GM23338 (cell line): ENCODE measurements around the gene FZD4. TPM values are rescaled to one million over a fixed set of nuclear protein-coding genes. Genes with fewer than 3 reads are reported as not detected.

Experiments
- ATAC-seq: fragments of 200-7000 bp; cut with Tn5 transposase; 3 replicates; pipeline ENCODE4 v1.9.1; 2020
- DNase-seq: peaks from one replicate; pipeline ENCODE4 v3.0.0-alpha.2; 2015; ENCODE audit warnings: low spot score
- H2AFZ ChIP-seq: fragments of 200-600 bp; sonication (generic); 2 replicates; pipeline ENCODE4 v1.8.0; 2016; ENCODE audit warnings: antibody characterized with exemption, mild to moderate bottlenecking, moderate library complexity
- H3F3A ChIP-seq: fragments of 200-600 bp; sonication (generic); replicated peaks from 2 replicates; pipeline ENCODE4 v1.8.0; 2017; ENCODE audit warnings: antibody characterized with exemption, mixed run types, low read depth
- H3K27ac ChIP-seq: fragments of 200-600 bp; sonication (generic); 2 replicates; pipeline ENCODE4 v1.6.1; 2016; ENCODE audit warnings: low read depth
- H3K27me3 ChIP-seq: fragments of 200-600 bp; sonication (generic); 2 replicates; pipeline ENCODE4 v1.8.0; 2016; ENCODE audit warnings: mild to moderate bottlenecking, mixed run types, moderate library complexity; ENCODE audit not compliant: insufficient read depth
- H3K36me3 ChIP-seq: fragments of 200-600 bp; sonication (generic); 2 replicates; pipeline ENCODE4 v1.8.0; 2016; ENCODE audit warnings: mild to moderate bottlenecking; ENCODE audit not compliant: insufficient read depth
- H3K4me1 ChIP-seq: fragments of 200-600 bp; sonication (generic); 2 replicates; pipeline ENCODE4 v1.8.0; 2016; ENCODE audit warnings: mild to moderate bottlenecking, moderate library complexity; ENCODE audit not compliant: insufficient read depth
- H3K4me2 ChIP-seq: fragments of 200-600 bp; sonication (generic); 2 replicates; pipeline ENCODE4 v1.7.1; 2017; ENCODE audit warnings: mixed run types
- H3K4me3 ChIP-seq: fragments of 200-600 bp; sonication (generic); 2 replicates; pipeline ENCODE4 v1.6.1; 2016; ENCODE audit warnings: mixed run types
- H3K79me2 ChIP-seq: fragments of 200-600 bp; sonication (generic); replicated peaks from 2 replicates; pipeline ENCODE4 v1.8.0; 2017; ENCODE audit warnings: mild to moderate bottlenecking; ENCODE audit not compliant: insufficient read depth
- H3K9me2 ChIP-seq: fragments of 200-600 bp; sonication (generic); 2 replicates; pipeline ENCODE4 v1.8.0; 2017; ENCODE audit not compliant: insufficient read depth
- H4K20me1 ChIP-seq: fragments of 200-600 bp; sonication (generic); replicated peaks from 2 replicates; pipeline ENCODE4 v1.8.0; 2017; ENCODE audit warnings: mild to moderate bottlenecking; ENCODE audit not compliant: insufficient read depth
- H3K27ac Mint-ChIP-seq: 2 replicates; pipeline ENCODE4 v1.8.0; 2020; ENCODE audit warnings: inconsistent platforms, mild to moderate bottlenecking, moderate library complexity, mixed read lengths
- H3K27me3 Mint-ChIP-seq: 3 replicates; pipeline ENCODE4 v1.8.0; 2022; ENCODE audit warnings: low read depth, mild to moderate bottlenecking, moderate library complexity, mixed read lengths, inconsistent platforms; ENCODE audit not compliant: insufficient read depth, poor library complexity
- H3K36me3 Mint-ChIP-seq: 3 replicates; pipeline ENCODE4 v1.8.0; 2021; ENCODE audit warnings: low read depth, mild to moderate bottlenecking, inconsistent platforms, moderate library complexity, mixed read lengths
- H3K4me1 Mint-ChIP-seq: 3 replicates; pipeline ENCODE4 v1.8.0; 2020; ENCODE audit warnings: mild to moderate bottlenecking, inconsistent platforms, mixed read lengths
- H3K4me3 Mint-ChIP-seq: 3 replicates; pipeline ENCODE4 v1.8.0; 2021; ENCODE audit warnings: moderate library complexity, mild to moderate bottlenecking, inconsistent platforms, mixed read lengths
- H3K9me3 Mint-ChIP-seq: 3 replicates; pipeline ENCODE4 v1.8.0; 2020; ENCODE audit warnings: moderate library complexity, mild to moderate bottlenecking, inconsistent platforms, mixed read lengths
- CREB1 ChIP-seq: fragments of 250-450 bp; sonication (Bioruptor Pico); IDR thresholded peaks from 2 replicates; pipeline ENCODE4 v1.5.0; 2020; ENCODE audit warnings: low read depth, mild to moderate bottlenecking, moderate library complexity
- CTCF ChIP-seq, 2 experiments: fragments of 200-600 bp in 1 of 2; sonication (generic) in 1 of 2; conservative IDR thresholded peaks; 2 replicates each; pipeline versions ENCODE4 v1.5.1 to v1.6.1; 2016 to 2017; ENCODE audit warnings: antibody characterized with exemption in 2 of 2, low read depth in 2 of 2, mild to moderate bottlenecking in 2 of 2, moderate library complexity in 1 of 2
- JUNB ChIP-seq: IDR thresholded peaks from one replicate; pipeline ENCODE4 v1.6.1; 2016; ENCODE audit warnings: antibody characterized with exemption; ENCODE audit not compliant: unreplicated experiment
- POLR2AphosphoS5 ChIP-seq: IDR thresholded peaks from 2 replicates; pipeline ENCODE4 v1.6.1; 2016; ENCODE audit warnings: antibody characterized with exemption, low read depth
- ZNF331 ChIP-seq: fragments of 250-450 bp; sonication (Bioruptor Pico); IDR thresholded peaks from 2 replicates; pipeline ENCODE4 v1.5.0; 2020; ENCODE audit warnings: low read depth, mild to moderate bottlenecking, moderate library complexity
- polyA plus RNA-seq: library from polyadenylated mRNA; unstranded; fragments of >200 nt; fragmentation: Nextera tagmentation; extraction: Ambion mirVana; gene quantifications from 2 replicates; pipeline ENCODE4 v1.2.1, GENCODE V29; 2016
- total RNA-seq: library from RNA; depleted of rRNA; stranded (reverse); fragments of >200 nt; shearing (Covaris generic); gene quantifications from 2 replicates; pipeline ENCODE4 v1.2.3, GENCODE V29; 2014
- TF ChIP-seq, protein P1 (sequence below): IDR thresholded peaks from one replicate; pipeline ENCODE4 v1.6.1; 2018; ENCODE audit warnings: antibody characterized with exemption; ENCODE audit not compliant: unreplicated experiment
- TF ChIP-seq, protein P2 (sequence below): fragments of 250-450 bp; sonication (Bioruptor Pico); IDR thresholded peaks from 2 replicates; pipeline ENCODE4 v1.5.0; 2020; ENCODE audit warnings: mild to moderate bottlenecking, moderate library complexity

FZD4 gene
- total and polyA plus RNA-seq, 2 experiments from 2014 or later: 1.4 to 8.9 TPM

DNA sequence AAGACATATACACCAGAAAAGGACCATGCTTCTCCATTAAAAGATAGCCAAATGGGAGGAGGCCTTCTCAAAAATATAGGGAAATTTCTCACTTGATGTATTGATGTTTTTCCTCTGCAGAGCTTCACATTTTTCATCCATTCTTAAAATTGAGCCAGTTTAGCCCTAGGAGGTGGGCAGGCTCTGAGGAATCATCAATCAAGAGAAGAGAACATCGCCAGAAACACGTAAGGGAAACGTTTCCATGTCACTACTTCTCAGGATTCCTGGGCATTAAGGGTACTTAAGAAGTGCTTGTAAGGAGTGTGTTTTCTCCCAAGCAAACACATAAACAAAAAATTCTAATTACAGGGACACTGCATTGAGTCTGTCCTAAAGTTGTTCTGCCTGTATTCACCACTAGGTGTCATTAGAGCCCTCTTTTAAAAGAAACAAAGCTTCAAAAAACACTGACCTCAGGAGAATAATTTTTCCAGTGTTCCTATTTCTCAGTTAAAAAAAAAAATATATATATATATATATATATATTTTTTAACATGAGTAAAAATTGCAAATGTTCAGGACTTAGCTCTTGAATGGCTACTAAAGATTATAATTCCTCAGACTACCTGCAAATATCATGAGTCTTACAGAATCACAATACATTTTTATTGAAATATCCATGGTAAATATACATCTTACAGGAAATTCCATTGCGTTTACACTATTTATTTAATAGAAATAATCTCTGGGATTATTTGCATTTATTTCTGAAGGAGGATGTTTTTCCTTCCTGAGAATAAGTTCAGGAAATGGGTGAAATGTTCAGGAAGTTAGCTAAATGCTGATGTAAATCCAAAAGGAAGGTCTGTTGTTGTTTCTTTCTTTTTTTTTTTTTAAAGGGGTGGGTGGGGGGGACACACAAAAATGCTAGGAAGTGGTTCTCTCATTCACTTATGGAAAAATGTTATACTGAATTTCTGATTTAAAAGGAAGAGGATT lies 16.0 kb downstream of the FZD4 start:
- Mint-ChIP-seq H3K27ac (no peak overlapping the region), H3K36me3 (no peaks in the 10 kb centered on the region), H3K4me3 (no peak overlapping the region), H3K27me3 (peaks cover 1% of the 10 kb centered on the region), H3K9me3 (no peaks in the 10 kb centered on the region; the same call in 2 of the 3 replicates), H3K4me1 (peaks cover 35% of the 10 kb centered on the region)
- Histone ChIP-seq H3K9me2 (no peaks in the 10 kb centered on the region), H4K20me1 (no peaks in the 10 kb centered on the region), H3F3A (no peaks in the 10 kb centered on the region), H3K27me3 (no peaks in the 10 kb centered on the region), H3K4me1 (peaks cover 27% of the 10 kb centered on the region), H3K36me3 (no peaks in the 10 kb centered on the region), H3K4me3 (no peak overlapping the region), H3K4me2 (no peak overlapping the region), H3K27ac (peak overlapping the region; percentile 63; the same call in 1 of the 2 replicates), H2AFZ (0 out of 2 replicates have a peak overlapping the region, but pooled peaks have one; percentile 70), H3K79me2 (no peaks in the 10 kb centered on the region)
- DNase-seq: peak; percentile 81
- no peak for TF ChIP-seq POLR2AphosphoS5
- TF ChIP-seq CREB1 (CRISPR knock-in tag): no peak
- TF ChIP-seq, protein P1, sequence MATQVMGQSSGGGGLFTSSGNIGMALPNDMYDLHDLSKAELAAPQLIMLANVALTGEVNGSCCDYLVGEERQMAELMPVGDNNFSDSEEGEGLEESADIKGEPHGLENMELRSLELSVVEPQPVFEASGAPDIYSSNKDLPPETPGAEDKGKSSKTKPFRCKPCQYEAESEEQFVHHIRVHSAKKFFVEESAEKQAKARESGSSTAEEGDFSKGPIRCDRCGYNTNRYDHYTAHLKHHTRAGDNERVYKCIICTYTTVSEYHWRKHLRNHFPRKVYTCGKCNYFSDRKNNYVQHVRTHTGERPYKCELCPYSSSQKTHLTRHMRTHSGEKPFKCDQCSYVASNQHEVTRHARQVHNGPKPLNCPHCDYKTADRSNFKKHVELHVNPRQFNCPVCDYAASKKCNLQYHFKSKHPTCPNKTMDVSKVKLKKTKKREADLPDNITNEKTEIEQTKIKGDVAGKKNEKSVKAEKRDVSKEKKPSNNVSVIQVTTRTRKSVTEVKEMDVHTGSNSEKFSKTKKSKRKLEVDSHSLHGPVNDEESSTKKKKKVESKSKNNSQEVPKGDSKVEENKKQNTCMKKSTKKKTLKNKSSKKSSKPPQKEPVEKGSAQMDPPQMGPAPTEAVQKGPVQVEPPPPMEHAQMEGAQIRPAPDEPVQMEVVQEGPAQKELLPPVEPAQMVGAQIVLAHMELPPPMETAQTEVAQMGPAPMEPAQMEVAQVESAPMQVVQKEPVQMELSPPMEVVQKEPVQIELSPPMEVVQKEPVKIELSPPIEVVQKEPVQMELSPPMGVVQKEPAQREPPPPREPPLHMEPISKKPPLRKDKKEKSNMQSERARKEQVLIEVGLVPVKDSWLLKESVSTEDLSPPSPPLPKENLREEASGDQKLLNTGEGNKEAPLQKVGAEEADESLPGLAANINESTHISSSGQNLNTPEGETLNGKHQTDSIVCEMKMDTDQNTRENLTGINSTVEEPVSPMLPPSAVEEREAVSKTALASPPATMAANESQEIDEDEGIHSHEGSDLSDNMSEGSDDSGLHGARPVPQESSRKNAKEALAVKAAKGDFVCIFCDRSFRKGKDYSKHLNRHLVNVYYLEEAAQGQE: no peak
- TF ChIP-seq JUNB: no peak
- TF ChIP-seq ZNF331 (CRISPR knock-in tag): no peak
- peak; percentile 65 to 69 for TF ChIP-seq CTCF (conservative IDR thresholded peaks at IDR 0.05; ENCODE audit: low read depth in 2 of 2)
- ATAC-seq: peak; percentile 20; the same call in 2 of the 3 replicates

GRCh38 chr11:86938203-86938899 lies 16.8 kb downstream of the FZD4 start:
- Histone ChIP-seq H3K79me2 (no peaks in the 10 kb centered on the region), H4K20me1 (no peaks in the 10 kb centered on the region), H3K27ac (no peak overlapping the region), H3K4me1 (peaks cover 35% of the 10 kb centered on the region), H3K9me2 (no peaks in the 10 kb centered on the region), H3K4me2 (no peak overlapping the region), H3K27me3 (no peaks in the 10 kb centered on the region), H3F3A (no peaks in the 10 kb centered on the region), H2AFZ (no peak overlapping the region), H3K4me3 (no peak overlapping the region), H3K36me3 (no peaks in the 10 kb centered on the region)
- DNase-seq: no peak
- Mint-ChIP-seq H3K27ac (no peak overlapping the region), H3K27me3 (peaks cover 3% of the 10 kb centered on the region), H3K9me3 (no peaks in the 10 kb centered on the region; the same call in 2 of the 3 replicates), H3K4me3 (no peak overlapping the region), H3K36me3 (no peaks in the 10 kb centered on the region), H3K4me1 (peaks cover 40% of the 10 kb centered on the region)
- no peak for ATAC-seq
- TF ChIP-seq, protein P2, sequence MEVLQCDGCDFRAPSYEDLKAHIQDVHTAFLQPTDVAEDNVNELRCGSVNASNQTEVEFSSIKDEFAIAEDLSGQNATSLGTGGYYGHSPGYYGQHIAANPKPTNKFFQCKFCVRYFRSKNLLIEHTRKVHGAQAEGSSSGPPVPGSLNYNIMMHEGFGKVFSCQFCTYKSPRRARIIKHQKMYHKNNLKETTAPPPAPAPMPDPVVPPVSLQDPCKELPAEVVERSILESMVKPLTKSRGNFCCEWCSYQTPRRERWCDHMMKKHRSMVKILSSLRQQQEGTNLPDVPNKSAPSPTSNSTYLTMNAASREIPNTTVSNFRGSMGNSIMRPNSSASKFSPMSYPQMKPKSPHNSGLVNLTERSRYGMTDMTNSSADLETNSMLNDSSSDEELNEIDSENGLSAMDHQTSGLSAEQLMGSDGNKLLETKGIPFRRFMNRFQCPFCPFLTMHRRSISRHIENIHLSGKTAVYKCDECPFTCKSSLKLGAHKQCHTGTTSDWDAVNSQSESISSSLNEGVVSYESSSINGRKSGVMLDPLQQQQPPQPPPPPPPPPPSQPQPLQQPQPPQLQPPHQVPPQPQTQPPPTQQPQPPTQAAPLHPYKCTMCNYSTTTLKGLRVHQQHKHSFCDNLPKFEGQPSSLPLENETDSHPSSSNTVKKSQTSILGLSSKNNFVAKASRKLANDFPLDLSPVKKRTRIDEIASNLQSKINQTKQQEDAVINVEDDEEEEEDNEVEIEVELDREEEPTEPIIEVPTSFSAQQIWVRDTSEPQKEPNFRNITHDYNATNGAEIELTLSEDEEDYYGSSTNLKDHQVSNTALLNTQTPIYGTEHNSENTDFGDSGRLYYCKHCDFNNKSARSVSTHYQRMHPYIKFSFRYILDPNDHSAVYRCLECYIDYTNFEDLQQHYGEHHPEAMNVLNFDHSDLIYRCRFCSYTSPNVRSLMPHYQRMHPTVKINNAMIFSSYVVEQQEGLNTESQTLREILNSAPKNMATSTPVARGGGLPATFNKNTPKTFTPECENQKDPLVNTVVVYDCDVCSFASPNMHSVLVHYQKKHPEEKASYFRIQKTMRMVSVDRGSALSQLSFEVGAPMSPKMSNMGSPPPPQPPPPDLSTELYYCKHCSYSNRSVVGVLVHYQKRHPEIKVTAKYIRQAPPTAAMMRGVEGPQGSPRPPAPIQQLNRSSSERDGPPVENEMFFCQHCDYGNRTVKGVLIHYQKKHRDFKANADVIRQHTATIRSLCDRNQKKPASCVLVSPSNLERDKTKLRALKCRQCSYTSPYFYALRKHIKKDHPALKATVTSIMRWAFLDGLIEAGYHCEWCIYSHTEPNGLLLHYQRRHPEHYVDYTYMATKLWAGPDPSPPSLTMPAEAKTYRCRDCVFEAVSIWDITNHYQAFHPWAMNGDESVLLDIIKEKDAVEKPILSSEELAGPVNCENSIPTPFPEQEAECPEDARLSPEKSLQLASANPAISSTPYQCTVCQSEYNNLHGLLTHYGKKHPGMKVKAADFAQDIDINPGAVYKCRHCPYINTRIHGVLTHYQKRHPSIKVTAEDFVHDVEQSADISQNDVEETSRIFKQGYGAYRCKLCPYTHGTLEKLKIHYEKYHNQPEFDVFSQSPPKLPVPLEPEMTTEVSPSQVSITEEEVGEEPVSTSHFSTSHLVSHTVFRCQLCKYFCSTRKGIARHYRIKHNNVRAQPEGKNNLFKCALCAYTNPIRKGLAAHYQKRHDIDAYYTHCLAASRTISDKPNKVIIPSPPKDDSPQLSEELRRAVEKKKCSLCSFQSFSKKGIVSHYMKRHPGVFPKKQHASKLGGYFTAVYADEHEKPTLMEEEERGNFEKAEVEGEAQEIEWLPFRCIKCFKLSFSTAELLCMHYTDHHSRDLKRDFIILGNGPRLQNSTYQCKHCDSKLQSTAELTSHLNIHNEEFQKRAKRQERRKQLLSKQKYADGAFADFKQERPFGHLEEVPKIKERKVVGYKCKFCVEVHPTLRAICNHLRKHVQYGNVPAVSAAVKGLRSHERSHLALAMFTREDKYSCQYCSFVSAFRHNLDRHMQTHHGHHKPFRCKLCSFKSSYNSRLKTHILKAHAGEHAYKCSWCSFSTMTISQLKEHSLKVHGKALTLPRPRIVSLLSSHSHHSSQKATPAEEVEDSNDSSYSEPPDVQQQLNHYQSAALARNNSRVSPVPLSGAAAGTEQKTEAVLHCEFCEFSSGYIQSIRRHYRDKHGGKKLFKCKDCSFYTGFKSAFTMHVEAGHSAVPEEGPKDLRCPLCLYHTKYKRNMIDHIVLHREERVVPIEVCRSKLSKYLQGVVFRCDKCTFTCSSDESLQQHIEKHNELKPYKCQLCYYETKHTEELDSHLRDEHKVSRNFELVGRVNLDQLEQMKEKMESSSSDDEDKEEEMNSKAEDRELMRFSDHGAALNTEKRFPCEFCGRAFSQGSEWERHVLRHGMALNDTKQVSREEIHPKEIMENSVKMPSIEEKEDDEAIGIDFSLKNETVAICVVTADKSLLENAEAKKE (CRISPR knock-in tag): no peak
